Skeletal muscle cell (primary cell): ENCODE measurements around the gene CPNE9.

Source experiments
- DNase-seq: peaks from one replicate; pipeline ENCODE4 v3.0.0-alpha.2; 2010; ENCODE audit warnings: low read depth
- H3K4me3 ChIP-seq: 2 replicates; pipeline ENCODE4 v1.5.1; 2011; ENCODE audit warnings: low read depth, mild to moderate bottlenecking, control low read depth, low read length, moderate library complexity

CPNE9 gene

GRCh38 chr3:9732080-9732739, 28.6 kb downstream of the CPNE9 start:
- H3K4me3 ChIP-seq, result peak overlapping the region; percentile 96
- no peak for DNase-seq

DNA sequence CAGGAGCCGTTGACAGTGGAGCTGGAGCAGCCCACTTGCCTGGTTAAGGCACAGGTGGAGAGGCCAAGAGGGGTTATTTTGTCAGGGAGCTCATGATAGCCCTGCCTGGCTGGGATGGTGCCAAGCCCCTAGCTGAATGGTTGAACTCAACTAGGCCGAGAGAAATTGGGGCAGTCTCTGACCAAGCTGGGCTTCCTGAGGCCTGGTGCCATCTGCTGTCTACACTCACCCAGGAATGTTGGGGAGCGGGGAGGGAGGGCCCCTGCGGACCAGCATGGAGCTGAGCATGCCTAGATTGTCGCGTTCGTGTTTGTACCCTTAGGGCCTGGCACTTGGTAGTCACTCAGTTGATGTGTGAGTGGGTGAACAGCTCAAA, 29.1 kb downstream of the CPNE9 start:
- no peak for DNase-seq
- H3K4me3 ChIP-seq, result peak overlapping the region; percentile 96

DNA sequence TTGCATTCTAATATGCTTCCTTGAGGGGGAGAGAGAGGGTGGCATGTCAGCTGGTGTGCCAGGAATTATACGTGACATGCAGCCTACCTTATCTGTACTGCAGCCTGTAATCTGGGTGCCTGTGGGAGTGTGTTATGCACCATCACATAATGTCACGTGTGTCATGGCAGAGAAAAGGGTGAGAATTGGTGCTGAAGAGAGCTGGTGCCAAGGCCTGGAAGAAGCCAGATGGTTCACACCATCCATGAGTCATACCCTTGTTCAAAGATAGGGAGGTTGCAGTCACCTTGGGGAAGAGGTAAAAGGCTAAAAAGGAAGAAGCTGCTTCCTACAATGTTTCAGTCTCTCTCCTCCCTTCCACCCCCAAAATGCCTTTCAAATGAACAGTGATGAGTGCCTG, 33.2 kb downstream of the CPNE9 start:
- no peak overlapping the region for H3K4me3 ChIP-seq
- DNase-seq, result no peak

- H3K4me3 ChIP-seq, result no peak overlapping the region
- DNase-seq, result no peak
These were observed 35.5 kb downstream of the CPNE9 start for GRCh38 chr3:9739181-9739580.

DNA sequence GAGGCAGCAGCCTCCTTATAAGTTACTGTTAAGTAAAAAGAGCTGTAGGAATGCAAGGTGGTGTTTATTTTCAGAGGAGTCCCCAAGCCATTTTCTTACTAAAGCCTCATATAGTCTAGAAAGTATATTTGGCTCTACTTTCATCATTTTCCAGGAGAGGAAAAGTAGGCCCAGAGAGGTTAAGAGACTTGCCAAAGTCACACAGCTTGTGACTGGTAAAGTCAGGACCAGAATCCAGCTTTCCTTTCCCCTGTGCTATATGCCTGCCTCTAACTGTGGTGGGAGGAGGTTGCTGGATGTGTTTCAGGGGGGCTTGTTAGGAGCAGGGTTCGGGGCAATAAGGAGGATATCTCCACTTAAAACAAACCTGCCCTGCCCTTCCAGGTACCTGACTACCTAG, 38.9 kb downstream of the CPNE9 start:
- no peak for DNase-seq
- no peak overlapping the region for H3K4me3 ChIP-seq

- no peak for DNase-seq
These were observed 39.9 kb downstream of the CPNE9 start for GRCh38 chr3:9743548-9743947.

GRCh38 chr3:9744162-9744561, 40.5 kb downstream of the CPNE9 start:
- H3K4me3 ChIP-seq, result no peak overlapping the region
- no peak for DNase-seq

More at GRCh38 chr3:9743548-9743947, 39.9 kb downstream of the CPNE9 start:
- no peak overlapping the region for H3K4me3 ChIP-seq

- no peak for DNase-seq
- H3K4me3 ChIP-seq, result no peak overlapping the region
These were observed 41.9 kb downstream of the CPNE9 start for GRCh38 chr3:9745521-9745920.

- H3K4me3 ChIP-seq, result no peak overlapping the region
- DNase-seq, result peak; percentile 65
These were observed 42.7 kb downstream of the CPNE9 start for GRCh38 chr3:9746330-9746729.

GRCh38 chr3:9747267-9747666, 43.6 kb downstream of the CPNE9 start:
- no peak overlapping the region for H3K4me3 ChIP-seq
- DNase-seq, result peak; percentile 14

DNA sequence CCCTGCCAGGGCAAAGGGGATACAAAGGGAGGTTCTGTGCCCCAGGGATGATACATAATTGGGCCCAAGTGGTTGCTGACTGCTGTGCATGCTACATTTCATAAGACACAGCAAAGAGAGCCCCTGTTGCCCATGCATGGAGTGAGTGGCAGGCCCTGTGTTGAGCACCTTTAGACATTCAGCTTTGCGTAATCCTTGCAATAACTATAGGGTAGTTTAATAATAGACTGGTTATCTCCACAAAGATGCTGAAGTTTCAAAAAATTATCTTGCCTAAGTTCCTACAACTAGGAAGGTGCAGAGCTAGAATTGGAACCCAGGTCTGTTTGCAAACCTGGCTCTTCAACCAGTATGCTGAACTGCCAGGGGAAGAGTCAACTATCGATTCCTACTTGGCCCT, 44.4 kb downstream of the CPNE9 start:
- DNase-seq, result no peak
- H3K4me3 ChIP-seq, result no peak overlapping the region

DNA sequence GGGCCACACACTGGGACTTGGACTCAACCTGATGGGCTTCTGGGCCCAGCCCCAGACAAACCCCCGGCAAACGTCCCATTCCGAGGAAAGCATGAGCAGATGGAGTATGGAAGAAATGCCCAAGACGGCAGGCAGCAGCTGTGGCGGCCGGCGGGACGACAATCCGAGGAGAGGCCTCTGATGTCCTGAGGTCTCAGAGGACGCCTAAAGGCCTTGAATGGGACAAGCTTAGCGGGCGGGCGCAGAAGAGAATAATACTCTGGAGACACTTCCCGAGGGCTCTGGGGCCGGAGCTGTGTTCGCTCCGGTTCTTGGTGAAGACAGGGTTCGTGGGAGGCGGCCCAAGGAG, 45.6 kb downstream of the CPNE9 start:
- DNase-seq, result no peak
- H3K4me3 ChIP-seq, result peak overlapping the region; percentile 94

DNA sequence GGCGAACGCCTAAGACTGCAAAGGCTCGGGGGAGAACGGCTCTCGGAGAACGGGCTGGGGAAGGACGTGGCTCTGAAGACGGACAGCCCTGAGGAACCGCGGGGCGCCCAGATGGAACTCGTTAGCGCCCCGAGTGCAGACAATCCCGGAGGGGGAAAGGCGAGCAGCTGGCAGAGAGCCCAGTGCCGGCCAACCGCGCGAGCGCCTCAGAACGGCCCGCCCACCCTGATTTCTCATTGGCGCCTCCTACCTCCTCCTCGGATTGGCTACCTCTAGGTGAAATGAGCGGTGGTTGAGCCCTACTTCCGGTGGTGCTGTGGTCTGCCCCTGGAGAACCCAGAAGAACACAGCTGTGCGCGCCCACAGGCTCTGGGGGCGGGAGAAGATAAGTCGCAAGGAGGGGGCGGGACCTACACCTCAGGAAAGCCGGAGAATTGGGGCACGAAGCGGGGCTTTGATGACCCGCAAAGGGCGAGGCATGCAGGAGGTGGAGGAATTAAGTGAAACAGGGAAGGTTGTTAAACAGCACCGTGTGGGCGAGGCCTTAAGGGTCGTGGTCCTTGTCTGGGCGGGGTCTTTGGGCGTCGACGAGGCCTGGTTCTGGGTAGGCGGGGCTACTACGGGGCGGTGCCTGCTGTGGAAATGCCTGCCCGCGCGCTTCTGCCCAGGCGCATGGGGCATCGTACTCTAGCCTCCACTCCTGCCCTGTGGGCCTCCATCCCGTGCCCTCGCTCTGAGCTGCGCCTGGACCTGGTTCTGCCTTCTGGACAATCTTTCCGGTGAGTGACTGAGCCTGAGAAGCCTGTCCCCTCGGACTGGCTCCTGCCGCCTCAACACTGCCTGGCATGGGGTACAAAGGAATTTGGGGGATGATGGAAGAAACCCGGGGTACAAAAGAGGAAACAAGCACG, 46.3 kb downstream of the CPNE9 start, which contains the start of gene OGG1:
TSS of gene OGG1 (plus strand) at position 308 of the 911 bp plus-strand sequence. CDS start at position 643, 335 bp downstream.
- H3K4me3 ChIP-seq, result peak within 1 kb of the TSS; percentile 94
- peak; percentile 94 for DNase-seq

GRCh38 chr3:9750556-9751411, 47.2 kb downstream of the CPNE9 start:
- H3K4me3 ChIP-seq, result peak overlapping the region; percentile 94
- no peak for DNase-seq

GRCh38 chr3:9754678-9755077, 51.0 kb downstream of the CPNE9 start:
- no peak for DNase-seq
- H3K4me3 ChIP-seq, result no peak overlapping the region

DNA sequence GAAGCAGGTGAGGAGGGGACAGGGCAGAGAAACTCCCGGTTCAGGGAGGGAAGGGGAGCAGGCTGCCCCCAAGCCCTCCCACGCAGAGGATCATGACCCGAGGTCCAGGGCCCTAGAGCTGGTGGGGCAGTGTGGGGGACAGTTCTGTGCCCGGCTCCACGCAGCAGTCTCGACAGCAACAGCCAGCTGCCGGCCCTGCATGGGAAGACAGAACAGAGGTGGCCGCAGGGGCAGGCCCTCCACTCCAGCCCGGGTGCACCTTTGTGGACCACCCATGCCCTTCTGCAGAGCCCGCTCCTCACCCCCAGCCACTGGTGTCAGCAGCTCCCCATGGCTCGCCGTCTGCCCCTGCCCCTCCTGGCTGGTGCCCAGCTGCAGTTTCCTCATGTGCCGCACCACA, 53.8 kb downstream of the CPNE9 start:
- DNase-seq, result no peak
- no peak overlapping the region for H3K4me3 ChIP-seq

DNA sequence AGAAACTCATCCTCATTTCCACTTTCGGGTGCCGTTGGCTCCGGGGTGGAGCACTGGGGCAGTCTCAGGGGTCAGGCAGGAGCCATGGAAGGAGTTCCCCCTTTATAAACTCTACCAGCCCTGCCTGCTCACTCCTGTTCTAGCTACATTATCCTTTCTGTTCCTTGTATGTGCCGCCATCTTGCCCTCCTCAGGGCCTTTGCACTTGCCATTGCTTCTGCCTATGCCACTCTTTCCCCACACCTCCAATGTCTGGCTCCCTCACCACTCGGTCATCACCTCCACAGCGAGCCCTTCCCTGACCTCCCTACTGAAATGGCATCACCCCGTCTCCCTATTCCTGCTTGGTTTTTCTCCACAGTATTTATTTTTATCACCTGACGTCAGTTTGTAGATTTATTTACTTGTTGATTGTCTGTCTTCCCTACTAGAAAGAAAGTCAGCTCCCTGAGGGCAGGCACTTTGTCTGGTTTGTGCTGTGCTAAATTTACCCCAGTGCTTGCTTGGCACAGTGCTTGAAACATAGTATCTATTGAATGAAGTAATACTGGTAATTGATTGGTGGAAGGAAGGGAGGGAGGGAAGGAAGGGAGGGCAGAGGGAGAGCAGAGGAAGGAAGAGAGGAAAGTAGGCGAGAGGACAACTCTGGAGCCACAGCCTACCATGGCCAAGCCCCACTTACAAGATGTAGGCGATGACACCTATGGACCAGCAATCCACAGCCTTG, 57.3 kb downstream of the CPNE9 start:
- no peak for DNase-seq
- H3K4me3 ChIP-seq, result no peak overlapping the region

DNA sequence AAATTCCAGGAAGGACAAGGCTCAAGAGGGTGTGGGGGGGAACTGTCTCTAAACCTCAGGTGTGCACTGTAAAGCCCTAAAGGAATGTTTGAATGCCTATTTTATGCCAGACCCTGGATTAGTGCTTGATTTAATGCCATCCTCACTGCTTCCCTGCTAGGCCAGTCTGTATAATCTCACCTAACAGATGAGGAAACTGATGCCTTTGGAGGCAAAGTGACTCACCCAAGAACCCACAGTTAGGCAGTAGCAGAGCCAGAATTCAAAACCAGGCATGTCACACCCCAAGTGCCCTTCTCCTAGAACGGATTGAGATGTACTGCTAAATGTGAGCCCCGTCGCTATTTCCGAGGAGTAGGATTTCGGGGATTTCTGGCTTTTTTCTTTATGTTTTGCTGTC, 58.3 kb downstream of the CPNE9 start:
- no peak overlapping the region for H3K4me3 ChIP-seq
- no peak for DNase-seq

- DNase-seq, result no peak
- no peak overlapping the region for H3K4me3 ChIP-seq
These were observed 59.2 kb downstream of the CPNE9 start for GRCh38 chr3:9762871-9763270.
